Activated naive CD4-positive, alpha-beta T cell (primary cell): ENCODE measurements around the gene MEX3C.
A peak's percentile ranks its signal among the peaks of the same experiment; 100 is the strongest.

ENCODE experiments used
- DNase-seq, 4 experiments: peaks; one replicate each; lab custom pipeline; 2025; lab: John Stamatoyannopoulos, UW

Gene MEX3C

GRCh38 chr18:51197661-51198424 is at the start of gene MEX3C:
Gene MEX3C (minus strand): TSS chr18:51197681. CDS start chr18:51197320, 361 bp downstream.
- peak; percentile 97 to 98 (median 98) for DNase-seq

- no peak for DNase-seq
These were observed 43.7 kb upstream of the MEX3C start for GRCh38 chr18:51241226-51241625.

DNA sequence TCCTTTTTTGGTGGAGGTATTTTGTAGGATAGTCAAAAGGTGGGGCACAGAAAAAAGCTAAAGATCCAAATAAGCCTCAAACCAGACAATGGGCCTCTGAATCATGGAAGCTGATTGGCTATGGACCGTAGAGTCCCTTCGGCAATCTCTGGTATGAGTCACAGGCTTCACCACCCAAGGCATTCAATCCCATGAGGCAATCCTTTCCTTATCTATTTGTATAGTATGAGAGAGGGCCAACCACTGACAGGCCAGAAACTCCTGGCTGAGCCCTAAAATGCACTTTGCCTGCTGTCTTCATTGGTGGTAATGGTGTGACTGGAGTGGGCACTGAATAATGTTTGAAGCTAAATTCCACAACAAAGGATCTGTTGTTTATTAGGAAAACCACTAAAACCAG is 38.7 kb upstream of the MEX3C start:
- no peak for DNase-seq

DNA sequence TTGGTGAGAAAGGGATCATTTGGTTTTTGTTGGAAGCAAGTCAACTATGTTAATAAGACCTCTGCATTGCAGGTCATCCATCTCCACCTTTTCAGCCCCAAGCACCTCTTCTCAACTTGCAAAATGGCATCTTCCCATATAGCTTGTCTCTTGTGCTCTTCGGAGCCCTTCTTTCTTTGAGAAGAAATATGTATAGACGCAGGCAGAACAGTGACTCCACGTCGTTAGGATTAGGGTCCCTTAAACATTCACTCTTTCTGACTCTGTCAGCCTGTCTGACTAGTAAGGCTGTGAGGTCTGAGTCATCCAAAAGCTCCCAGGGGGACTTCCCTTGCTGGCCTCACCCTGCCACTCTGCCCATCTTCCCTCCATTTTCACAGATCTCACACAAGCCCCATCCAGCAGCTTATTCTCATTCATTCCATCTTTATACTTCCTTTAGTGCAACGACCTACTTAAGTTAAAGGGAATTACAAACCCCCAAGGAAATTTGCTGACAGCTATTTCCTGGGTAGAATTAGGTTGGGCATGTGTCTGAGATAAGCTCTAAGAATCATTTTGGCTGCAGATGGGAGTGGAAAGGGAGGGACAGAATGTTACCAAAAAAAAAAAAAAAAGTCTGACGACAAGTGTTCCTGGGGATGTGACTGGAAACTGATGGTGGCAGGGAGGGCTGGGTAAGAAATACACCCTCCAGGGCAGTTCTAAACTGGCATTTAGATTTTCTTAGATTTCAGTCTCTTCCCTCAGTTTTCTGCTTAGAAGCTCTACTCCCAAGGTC is 37.7 kb upstream of the MEX3C start:
- DNase-seq: no peak

GRCh38 chr18:51234117-51235008 is 36.9 kb upstream of the MEX3C start:
- DNase-seq: no peak

DNA sequence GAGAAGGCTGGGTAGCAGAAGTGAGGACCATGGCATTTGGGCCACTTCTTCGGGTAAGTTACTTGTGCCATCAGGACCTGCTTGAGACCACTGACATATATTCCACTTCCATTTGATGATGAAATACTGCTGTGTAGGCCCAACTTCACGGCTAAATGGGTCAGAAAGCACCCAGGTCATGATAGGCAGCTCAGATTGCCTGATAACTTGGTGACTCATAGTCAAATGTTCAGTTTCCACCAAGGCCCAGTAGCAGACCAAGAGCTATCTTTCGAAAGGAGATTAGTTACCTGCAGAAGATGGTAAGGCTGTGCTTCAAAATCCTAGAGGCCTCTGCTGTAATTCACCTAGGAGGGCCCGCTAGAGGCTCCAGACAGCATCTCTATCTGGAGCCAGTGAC is 31.8 kb upstream of the MEX3C start:
- no peak for DNase-seq

DNA sequence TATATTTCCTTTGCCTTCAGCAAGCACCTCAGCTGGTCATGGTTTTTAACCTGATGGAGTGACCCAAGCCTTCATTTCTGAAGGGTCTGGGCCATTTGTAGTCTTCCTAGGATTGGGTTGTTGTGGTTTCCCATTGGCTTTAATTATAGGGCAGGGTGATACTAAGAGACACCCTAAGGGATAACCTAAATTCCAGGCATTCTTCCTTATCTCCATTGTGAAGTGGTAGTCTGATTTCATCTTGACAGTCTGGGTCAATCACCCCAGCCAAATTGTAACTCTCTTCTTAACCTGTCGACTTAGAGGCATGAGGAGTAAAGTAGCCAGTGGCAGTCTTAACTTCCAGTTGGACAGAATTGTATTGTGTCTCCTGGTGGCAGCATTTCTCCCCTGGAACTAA is 30.2 kb upstream of the MEX3C start:
- DNase-seq: no peak

- DNase-seq: no peak
These were observed 29.3 kb upstream of the MEX3C start for GRCh38 chr18:51226587-51227350.

GRCh38 chr18:51226068-51226467 is 28.6 kb upstream of the MEX3C start:
- no peak for DNase-seq

GRCh38 chr18:51212606-51213005 is 15.1 kb upstream of the MEX3C start:
- no peak for DNase-seq

DNA sequence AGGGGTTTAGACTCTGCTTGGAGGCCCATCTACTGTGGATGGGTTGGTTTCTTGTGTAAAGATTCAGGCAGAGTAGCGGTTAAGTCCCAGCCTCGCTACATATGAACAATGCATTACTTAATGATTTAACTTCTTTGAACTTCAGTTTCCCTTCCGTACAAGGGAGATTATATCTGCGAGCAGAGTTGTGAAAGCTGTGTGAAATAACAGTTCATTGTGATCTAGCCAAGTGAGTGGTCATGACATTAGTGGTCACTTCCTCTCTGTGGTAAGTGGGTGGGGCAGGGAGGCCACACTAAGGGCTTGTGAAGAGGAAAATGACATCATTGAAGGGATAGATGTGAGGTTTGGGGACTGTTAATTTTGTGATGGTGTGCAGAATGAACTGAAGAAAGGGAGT is 14.1 kb upstream of the MEX3C start:
- peak in 1 of 4 experiments; percentile 4 for DNase-seq

DNA sequence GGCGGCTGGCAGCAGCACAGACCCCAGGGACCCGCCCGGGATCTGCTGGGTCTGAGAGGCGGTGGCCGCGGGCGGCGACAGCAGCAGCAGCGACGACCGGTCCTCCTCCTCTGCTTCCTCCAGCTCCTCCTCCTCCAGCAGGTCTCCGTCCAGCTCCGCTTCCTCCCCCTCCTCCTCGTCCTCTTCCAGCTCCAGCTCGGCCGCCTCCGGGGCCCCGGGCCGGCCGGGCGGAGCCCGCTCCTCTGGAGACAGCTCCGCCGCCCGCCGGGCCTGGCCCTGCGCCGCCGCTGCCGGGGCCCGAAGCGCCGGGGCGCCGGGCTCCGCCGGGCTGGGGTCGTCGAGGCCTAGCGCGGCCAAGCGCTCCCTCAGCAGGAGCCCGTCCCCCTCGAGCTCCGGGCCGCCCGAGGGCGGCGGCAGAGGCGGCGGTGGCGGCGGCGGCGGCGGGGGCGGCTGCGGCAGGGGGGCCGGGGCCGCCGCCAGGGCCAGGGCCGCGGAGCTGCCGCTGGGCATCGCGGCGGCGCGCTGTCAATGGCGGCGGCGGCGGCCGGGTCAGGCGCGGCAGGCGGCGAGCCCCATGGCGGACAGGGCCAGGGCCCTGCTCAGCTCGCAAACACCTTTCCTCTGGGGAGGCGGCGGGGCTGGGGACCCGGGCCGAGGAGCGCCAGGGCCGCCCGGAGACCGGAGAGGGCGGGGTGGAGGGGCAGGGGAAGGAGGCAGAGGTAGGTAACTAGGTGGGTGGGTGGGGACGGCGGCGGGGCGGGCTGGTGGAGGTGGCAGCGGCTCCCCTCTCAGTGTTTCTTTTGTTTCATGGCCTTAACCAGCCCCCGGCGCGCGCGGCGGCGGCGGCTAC is 445 bp downstream of the MEX3C start:
- DNase-seq: peak in 2 of 4 experiments; percentile 27 to 43

- peak; percentile 17 to 30 (median 24) for DNase-seq
These were observed 1.2 kb downstream of the MEX3C start for GRCh38 chr18:51196118-51196810.

DNA sequence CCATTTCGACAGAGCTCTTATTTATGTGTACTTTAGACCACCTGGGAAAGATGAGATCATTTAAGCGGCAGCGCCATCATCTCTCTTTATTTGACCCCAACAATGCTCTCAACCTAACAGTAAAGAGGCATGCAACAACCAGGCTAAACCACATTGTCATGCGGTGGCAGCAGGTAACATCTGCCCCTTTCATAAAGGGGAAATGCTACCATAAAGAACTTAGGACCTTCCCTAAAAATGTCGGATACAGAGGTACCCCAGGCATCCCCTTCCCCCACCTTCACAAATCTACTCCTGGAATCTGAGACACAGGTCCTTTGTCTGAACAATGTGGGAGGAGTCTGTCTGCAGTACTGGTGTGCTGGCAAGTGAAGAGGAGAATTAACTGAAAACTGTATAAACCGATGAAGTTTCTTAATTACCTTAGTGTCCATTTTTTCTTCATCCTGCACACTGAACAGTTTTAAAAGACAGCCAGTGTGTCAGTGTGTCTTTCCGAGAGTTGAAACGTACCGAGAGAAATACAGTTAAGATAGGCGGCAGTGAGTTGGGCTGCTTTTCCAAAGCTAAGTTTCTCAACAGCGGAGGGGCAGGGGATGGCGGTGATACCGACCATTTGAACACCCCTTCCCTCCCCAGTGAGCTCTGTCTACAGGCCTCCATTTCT is 1.9 kb downstream of the MEX3C start:
- DNase-seq: peak in 1 of 4 experiments; percentile 4

DNA sequence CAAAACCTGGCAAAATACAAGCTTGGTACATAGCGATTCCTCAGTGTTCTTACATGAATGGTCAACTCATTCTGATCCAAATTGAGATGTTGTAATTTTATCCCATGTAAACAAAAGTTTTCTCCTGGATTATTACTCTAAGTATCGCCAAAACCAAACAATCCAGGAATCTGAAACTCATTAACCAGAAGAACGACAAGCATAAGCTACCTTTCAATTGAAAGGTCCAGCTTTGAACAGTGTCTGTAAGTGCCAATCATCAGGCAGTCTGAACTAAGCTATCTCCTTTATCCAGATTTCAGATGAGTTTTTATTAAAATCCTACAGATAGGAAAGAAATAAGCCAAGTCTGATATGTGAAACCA is 2.4 kb downstream of the MEX3C start:
- no peak for DNase-seq

- DNase-seq: no peak
These were observed 2.9 kb downstream of the MEX3C start for GRCh38 chr18:51194604-51195003.

- DNase-seq: no peak
These were observed 3.7 kb downstream of the MEX3C start for GRCh38 chr18:51193621-51194287.

GRCh38 chr18:51192696-51193095 is 4.8 kb downstream of the MEX3C start:
- DNase-seq: no peak

- no peak for DNase-seq
These were observed 5.5 kb downstream of the MEX3C start for GRCh38 chr18:51192026-51192425.
